Body of pancreas (tissue), 4 donors: ENCODE data around the gene PNPLA7. TPM values are rescaled to one million over a fixed set of nuclear protein-coding genes. Genes with fewer than 3 reads are reported as not detected.

Experiments
- ATAC-seq: fragments of 150-250 bp; one replicate; pipeline ENCODE4 v1.9.1; 2016
- DNase-seq, 4 donors: peaks; one replicate each; pipeline ENCODE4 v3.0.0-alpha.2; 2019
- H3K27ac ChIP-seq, 4 donors: fragments of 200-600 bp; sonication (generic); 1 replicate in 3 of 4; 2 replicates in 1 of 4; pipeline versions ENCODE4 v1.5.1 to v1.6.1; 2016 to 2019; ENCODE audit warnings: mild to moderate bottlenecking in 1 of 4, mixed read lengths in 1 of 4, moderate library complexity in 1 of 4
- H3K27me3 ChIP-seq, 2 donors: fragments of 200-600 bp; sonication (generic); one replicate each; pipeline ENCODE4 v1.6.0; 2016; ENCODE audit warnings: mild to moderate bottlenecking in 1 of 2
- H3K36me3 ChIP-seq, 2 donors: fragments of 200-600 bp; sonication (generic); replicated peaks in 1 of 2; 2 replicates each; pipeline ENCODE4 v1.5.1; 2016; ENCODE audit warnings: low read depth in 2 of 2; ENCODE audit not compliant: insufficient read depth in 1 of 2
- H3K4me1 ChIP-seq: fragments of 200-600 bp; sonication (generic); one replicate; pipeline ENCODE4 v1.6.0; 2016
- H3K4me3 ChIP-seq, 2 donors: fragments of 200-600 bp; sonication (generic); 1 replicate in 1 of 2; 2 replicates in 1 of 2; pipeline ENCODE4 v1.5.1; 2016 to 2019
- H3K9me3 ChIP-seq, 3 donors: fragments of 200-600 bp; sonication (generic); 1 replicate in 2 of 3; 2 replicates in 1 of 3; pipeline ENCODE4 v1.5.1; 2016
- POLR2A ChIP-seq, 3 donors: fragments of 450-650 bp; IDR thresholded peaks; one replicate each; pipeline ENCODE4 v1.6.1; 2016; ENCODE audit warnings: antibody characterized with exemption in 3 of 3, mild to moderate bottlenecking in 2 of 3
- WGBS, 2 donors: methylation state at CpG; one replicate each; pipeline ENCODE4 v1.1.5; 2017; 5-methylcytosine and 5-hydroxymethylcytosine counted together
- intact Hi-C: fragments of 100-400 bp; cut with DNase I; formaldehyde crosslinking; loops from one replicate; pipeline ENCODE4 v1.15.1; 2023
- total RNA-seq, 2 donors: library from RNA; depleted of rRNA; stranded (reverse); fragments of >200 nt; gene quantifications; one replicate each; pipeline ENCODE4 v1.1.0, GENCODE V29; 2016
- TF ChIP-seq, protein P1 (sequence below), 7 experiments: fragments of 450-650 bp in 4 of 7; fragments of 200-600 bp in 3 of 7; sonication (generic) in 3 of 7; IDR thresholded peaks; one replicate each; pipeline ENCODE4 v1.5.1; 2016 to 2019; ENCODE audit warnings: antibody characterized with exemption in 7 of 7

Gene PNPLA7
- total RNA-seq, 2 donors from 2014 or later = 16.1 to 27.7 TPM

DNA sequence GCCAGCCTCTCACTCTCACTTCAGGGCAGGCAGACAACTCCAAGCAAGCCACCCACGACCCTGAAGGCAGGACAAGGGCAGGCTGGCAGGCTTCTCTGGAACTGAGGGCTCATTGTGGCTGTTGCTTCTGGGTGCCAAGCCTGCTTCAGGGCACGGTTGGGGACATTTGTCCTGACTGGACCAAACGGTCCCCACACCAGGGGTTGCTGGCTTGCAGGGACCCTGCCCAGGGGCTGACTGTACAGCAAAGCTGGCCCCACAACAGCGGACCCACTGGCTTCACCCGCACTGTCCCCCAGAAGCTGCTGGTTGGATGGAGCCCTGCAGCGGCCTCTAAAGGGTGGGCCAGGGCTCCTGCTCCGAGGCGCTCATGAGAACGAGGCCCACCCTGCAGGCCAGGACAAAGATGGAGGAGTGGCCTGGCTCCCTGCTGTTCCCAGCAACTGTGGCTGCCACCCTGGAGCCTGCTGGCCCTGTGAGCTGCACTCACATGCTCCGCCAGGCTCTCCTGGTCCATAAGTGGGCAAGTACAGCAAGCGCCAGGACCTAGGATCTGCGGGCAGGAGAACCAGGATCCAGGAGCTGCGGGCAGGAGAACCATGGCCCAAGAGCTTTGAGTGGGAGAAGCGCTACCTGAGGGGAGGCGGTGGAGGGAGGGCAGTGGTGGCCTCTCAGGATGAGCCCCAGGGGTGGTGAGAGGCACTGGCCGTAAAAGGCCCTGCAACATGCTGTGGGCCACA lies 56.7 kb downstream of the PNPLA7 start:
- Histone ChIP-seq H3K27me3 (no peaks in the 10 kb centered on the region), H3K9me3 (no peaks in the 10 kb centered on the region), H3K4me1 (peaks cover 2% of the 10 kb centered on the region), H3K4me3 (no peak overlapping the region), H3K27ac (no peak overlapping the region), H3K36me3 (peaks cover 0 to 2% of the 10 kb centered on the region in 2 donors)
- ATAC-seq = no peak
- intact Hi-C loops = no loop called here
- no peak for DNase-seq
- 85 to 98% methylated on average over 7 to 16 of the region's 16 CpGs for WGBS, 2 donors
- no peak for TF ChIP-seq POLR2A (IDR thresholded peaks at IDR 0.05)
- TF ChIP-seq, protein P1, sequence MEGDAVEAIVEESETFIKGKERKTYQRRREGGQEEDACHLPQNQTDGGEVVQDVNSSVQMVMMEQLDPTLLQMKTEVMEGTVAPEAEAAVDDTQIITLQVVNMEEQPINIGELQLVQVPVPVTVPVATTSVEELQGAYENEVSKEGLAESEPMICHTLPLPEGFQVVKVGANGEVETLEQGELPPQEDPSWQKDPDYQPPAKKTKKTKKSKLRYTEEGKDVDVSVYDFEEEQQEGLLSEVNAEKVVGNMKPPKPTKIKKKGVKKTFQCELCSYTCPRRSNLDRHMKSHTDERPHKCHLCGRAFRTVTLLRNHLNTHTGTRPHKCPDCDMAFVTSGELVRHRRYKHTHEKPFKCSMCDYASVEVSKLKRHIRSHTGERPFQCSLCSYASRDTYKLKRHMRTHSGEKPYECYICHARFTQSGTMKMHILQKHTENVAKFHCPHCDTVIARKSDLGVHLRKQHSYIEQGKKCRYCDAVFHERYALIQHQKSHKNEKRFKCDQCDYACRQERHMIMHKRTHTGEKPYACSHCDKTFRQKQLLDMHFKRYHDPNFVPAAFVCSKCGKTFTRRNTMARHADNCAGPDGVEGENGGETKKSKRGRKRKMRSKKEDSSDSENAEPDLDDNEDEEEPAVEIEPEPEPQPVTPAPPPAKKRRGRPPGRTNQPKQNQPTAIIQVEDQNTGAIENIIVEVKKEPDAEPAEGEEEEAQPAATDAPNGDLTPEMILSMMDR (IDR thresholded peaks at IDR 0.05) = no peak

DNA sequence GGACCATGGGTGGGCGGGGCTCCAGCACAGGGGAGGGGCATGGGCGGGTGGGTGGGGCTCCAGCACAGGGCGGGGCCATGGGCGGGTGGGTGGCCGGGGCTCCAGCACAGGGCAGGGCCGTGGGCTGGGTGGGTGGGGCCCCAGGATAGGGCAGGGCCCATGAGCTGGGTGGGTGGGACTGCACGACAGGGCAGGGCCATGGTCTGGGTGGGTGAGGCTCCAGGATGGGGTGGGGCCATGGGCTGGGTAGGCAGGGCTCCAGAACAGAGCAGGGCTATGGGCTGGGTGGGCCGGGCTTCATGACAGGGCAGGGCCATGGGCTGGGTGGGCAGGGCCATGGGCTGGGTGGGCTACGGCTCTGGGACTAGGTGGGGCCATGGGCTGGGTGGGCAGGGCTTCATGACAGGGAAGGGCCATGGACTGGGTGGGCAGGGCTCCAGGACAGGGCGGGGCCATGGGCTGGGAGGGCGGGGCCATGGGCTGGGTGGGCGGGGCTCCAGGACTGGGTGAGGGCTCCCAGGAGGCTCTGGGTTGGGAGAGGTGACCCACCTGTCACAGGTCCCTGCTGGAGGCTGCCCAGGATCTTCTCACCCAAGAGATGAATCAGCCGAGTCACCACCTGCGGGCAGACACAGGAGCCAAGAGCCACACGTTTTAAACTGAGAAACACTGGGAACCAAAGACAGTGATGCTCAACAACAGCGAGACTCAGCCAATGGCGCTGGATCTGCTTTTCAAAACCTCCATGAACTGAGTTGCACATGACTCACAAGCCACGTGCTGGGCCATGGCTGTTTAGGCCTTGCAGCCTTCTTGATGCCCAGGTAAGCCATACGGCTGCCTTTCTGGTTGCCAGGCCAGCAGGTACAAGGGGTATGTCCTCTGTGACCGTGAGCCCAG lies 57.5 kb downstream of the PNPLA7 start:
- 88 to 90% methylated on average over 8 to 11 of the region's 20 CpGs for WGBS, 2 donors
- intact Hi-C loops = no loop called here
- DNase-seq = no peak
- Histone ChIP-seq H3K36me3 (no peaks in the 10 kb centered on the region), H3K4me3 (no peak overlapping the region), H3K27ac (no peak overlapping the region), H3K9me3 (no peaks in the 10 kb centered on the region), H3K27me3 (no peaks in the 10 kb centered on the region), H3K4me1 (peaks cover 10% of the 10 kb centered on the region)
- no peak for ATAC-seq
- TF ChIP-seq POLR2A (IDR thresholded peaks at IDR 0.05) = no peak
- TF ChIP-seq, protein P1 (IDR thresholded peaks at IDR 0.05) = no peak

DNA sequence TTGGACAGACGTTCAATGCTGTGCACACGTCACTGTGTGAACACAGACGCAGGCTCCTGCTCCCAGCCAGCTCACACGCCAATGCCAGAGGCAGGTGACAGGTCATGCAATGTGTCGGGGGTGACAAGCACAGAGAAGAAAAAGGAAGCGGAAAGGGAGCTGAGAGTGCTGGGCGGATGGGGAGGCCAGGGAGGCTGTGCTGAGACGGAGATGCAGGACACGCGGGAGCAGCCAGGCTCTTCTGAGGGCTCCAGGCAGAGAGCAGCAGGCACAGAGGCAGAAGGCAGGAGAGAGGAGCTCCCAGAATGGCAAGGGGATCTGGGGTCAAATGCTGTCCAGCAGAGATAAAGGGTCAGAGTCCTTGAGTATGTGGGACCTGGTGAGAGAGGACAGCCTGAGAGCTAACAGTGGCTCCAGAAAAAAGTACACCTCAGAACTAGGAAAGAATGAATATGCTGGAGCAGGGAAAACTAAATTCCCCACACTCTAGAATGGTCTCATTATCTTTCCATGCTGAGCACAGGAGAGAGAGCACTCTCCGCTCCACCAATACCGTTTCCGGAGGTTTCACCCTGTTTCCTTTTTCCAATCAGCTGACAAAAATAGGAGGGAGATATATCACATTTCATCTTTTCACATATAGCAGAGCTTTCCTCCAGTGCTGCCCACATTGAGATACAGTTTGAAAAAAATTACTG lies 58.3 kb downstream of the PNPLA7 start:
- no peak for ATAC-seq
- H3K4me1 ChIP-seq = peaks cover 19% of the 10 kb centered on the region
- no peak overlapping the region for H3K4me3 ChIP-seq
- no peak overlapping the region for H3K27ac ChIP-seq
- H3K9me3 ChIP-seq = no peaks in the 10 kb centered on the region
- no peak for DNase-seq
- intact Hi-C loops = no loop called here
- WGBS, 2 donors = 91 to 95% methylated on average over 13 of the region's 13 CpGs
- no peaks in the 10 kb centered on the region for H3K27me3 ChIP-seq
- no peaks in the 10 kb centered on the region for H3K36me3 ChIP-seq
- TF ChIP-seq, protein P1 (IDR thresholded peaks at IDR 0.05) = no peak
- TF ChIP-seq POLR2A (IDR thresholded peaks at IDR 0.05) = no peak

DNA sequence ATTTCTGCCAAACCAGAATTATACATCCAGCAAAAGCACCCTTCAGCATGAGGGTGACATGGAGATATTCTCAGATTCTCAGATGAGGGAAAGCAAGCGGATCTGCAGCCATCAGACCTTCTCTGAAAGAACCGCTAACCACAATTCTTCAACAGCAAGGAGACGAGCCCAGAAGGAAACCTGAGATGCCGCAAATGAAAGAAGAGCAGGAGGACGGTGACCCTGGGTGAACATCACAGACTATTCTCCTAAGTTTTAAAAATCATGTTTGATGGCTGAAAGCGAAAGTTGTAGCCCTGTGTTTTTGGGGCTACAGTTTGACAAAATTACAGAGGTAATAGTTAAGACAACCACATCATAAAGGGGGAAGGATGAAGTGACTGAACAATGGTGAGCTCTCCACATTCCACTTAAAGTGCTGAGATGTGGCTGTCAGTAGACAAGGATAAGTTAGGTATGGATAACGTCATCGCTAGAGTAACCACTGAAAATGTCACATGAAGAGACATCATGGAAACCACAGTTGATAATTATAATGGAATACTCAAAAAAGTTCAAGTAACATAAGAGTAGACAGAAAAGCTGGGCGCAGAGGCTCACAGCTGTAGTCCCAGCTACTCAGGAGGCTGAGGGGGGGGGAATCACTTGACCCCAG lies 59.5 kb downstream of the PNPLA7 start:
- intact Hi-C loops = no loop called here

More for the DNA sequence above, 59.5 kb downstream of the PNPLA7 start:
- H3K27ac ChIP-seq = no peak overlapping the region
- no peaks in the 10 kb centered on the region for H3K9me3 ChIP-seq
- ATAC-seq = no peak
- H3K4me3 ChIP-seq = no peak overlapping the region
- DNase-seq = no peak
- H3K4me1 ChIP-seq = peaks cover 24% of the 10 kb centered on the region
- no peaks in the 10 kb centered on the region for H3K27me3 ChIP-seq
- no peaks in the 10 kb centered on the region for H3K36me3 ChIP-seq
- TF ChIP-seq POLR2A (IDR thresholded peaks at IDR 0.05) = no peak
- TF ChIP-seq, protein P1 (IDR thresholded peaks at IDR 0.05) = no peak
- 88 to 91% methylated on average over 9 of the region's 9 CpGs for WGBS, 2 donors
